Measurements from ENCODE around the gene RDH12. TPM values are rescaled to one million over a fixed set of nuclear protein-coding genes. Genes with fewer than 3 reads are reported as not detected.

Gene RDH12
- total RNA-seq, 1 experiment from 2014 or later, result not detected

GRCh38 chr14:67698179-67698578 is 3.5 kb upstream of the RDH12 start:
- CTCF ChIA-PET, result no interaction called here
- no peak overlapping the region for H3K27ac ChIP-seq (ENCODE audit: low read depth, low read length, poor library complexity, severe bottlenecking)
- no TSS peak for BruUV-seq (replicated peaks)
- peaks cover under 1% of the 10 kb centered on the region for H3K36me3 ChIP-seq (ENCODE audit: insufficient read depth, low read length, poor library complexity, severe bottlenecking)
- H3K27me3 ChIP-seq (replicated peaks; ENCODE audit: insufficient read depth, low read depth, low read length, poor library complexity), result no peaks in the 10 kb centered on the region
- DNase-seq (ENCODE audit: low spot score), result no peak
- no peak overlapping the region for H3K4me3 ChIP-seq (ENCODE audit: low read depth, low read length, poor library complexity, severe bottlenecking)
- H3K9me3 ChIP-seq (ENCODE audit: low read depth, low read length, poor library complexity, severe bottlenecking), result no peaks in the 10 kb centered on the region
- no peak for TF ChIP-seq EZH2 (IDR thresholded peaks at IDR 0.05; ENCODE audit: borderline replicate concordance, low read depth, low read length, poor library complexity, severe bottlenecking)
- intact Hi-C loops (cut with micrococcal nuclease; ENCODE audit: unreplicated experiment), result no loop called here
- POLR2A ChIA-PET (ENCODE audit: low non-redundant PET), result no interaction called here
- peaks cover 15% of the 10 kb centered on the region for H3K4me1 ChIP-seq (ENCODE audit: insufficient read depth, low read length, poor library complexity, severe bottlenecking)

- intact Hi-C loops (cut with micrococcal nuclease; ENCODE audit: unreplicated experiment), result loop anchor here (1.0 to 10.0 kb wide), 4 partner anchors 86 to 277 kb away; no protein-coding TSS in a partner anchor
- TF ChIP-seq EZH2 (IDR thresholded peaks at IDR 0.05; ENCODE audit: borderline replicate concordance, low read depth, low read length, poor library complexity, severe bottlenecking), result no peak
- no peak for TF ChIP-seq CTCF (conservative IDR thresholded peaks at IDR 0.05; ENCODE audit: low read depth, low read length)
- no peaks in the 10 kb centered on the region for H3K4me1 ChIP-seq (ENCODE audit: insufficient read depth, low read length, poor library complexity, severe bottlenecking)
- ChIA-PET CTCF (interaction anchor here (0.6 to 2.4 kb wide), 13 partner anchors 9 to 1835 kb away, joined by 3 to 27 read pairs (median 11); partner anchors contain the start of genes ARG2, PIGH and RDH11), POLR2A (ENCODE audit: low non-redundant PET) (interaction anchor here (0.8 kb wide), 1 partner anchor 9 kb away, joined by 4 read pairs; the partner anchor contains the start of gene RDH11)
- no peak overlapping the region for H3K27ac ChIP-seq (ENCODE audit: low read depth, low read length, poor library complexity, severe bottlenecking)
- DNase-seq (ENCODE audit: low spot score), result no peak
- no TSS peak for BruUV-seq (replicated peaks)
- H3K9me3 ChIP-seq (ENCODE audit: low read depth, low read length, poor library complexity, severe bottlenecking), result peaks cover 6% of the 10 kb centered on the region
- no peaks in the 10 kb centered on the region for H3K36me3 ChIP-seq (ENCODE audit: insufficient read depth, low read length, poor library complexity, severe bottlenecking)
- no peak overlapping the region for H3K4me3 ChIP-seq (ENCODE audit: low read depth, low read length, poor library complexity, severe bottlenecking)
- H3K27me3 ChIP-seq (replicated peaks; ENCODE audit: insufficient read depth, low read depth, low read length, poor library complexity), result no peaks in the 10 kb centered on the region
Measured at GRCh38 chr14:67703997-67704396, 2.3 kb downstream of the RDH12 start.

- intact Hi-C loops (cut with micrococcal nuclease; ENCODE audit: unreplicated experiment), result loop anchor here (1.0 to 10.0 kb wide), 4 partner anchors 86 to 278 kb away; no protein-coding TSS in a partner anchor
- peak; percentile 81 for TF ChIP-seq CTCF (conservative IDR thresholded peaks at IDR 0.05; ENCODE audit: low read depth, low read length)
- TF ChIP-seq EZH2 (IDR thresholded peaks at IDR 0.05; ENCODE audit: borderline replicate concordance, low read depth, low read length, poor library complexity, severe bottlenecking), result no peak
- Histone ChIP-seq H3K4me3 (ENCODE audit: low read depth, low read length, poor library complexity, severe bottlenecking) (no peak overlapping the region), H3K36me3 (ENCODE audit: insufficient read depth, low read length, poor library complexity, severe bottlenecking) (no peaks in the 10 kb centered on the region), H3K4me1 (ENCODE audit: insufficient read depth, low read length, poor library complexity, severe bottlenecking) (no peaks in the 10 kb centered on the region), H3K9me3 (ENCODE audit: low read depth, low read length, poor library complexity, severe bottlenecking) (peaks cover 12% of the 10 kb centered on the region), H3K27me3 (replicated peaks; ENCODE audit: insufficient read depth, low read depth, low read length, poor library complexity) (no peaks in the 10 kb centered on the region), H3K27ac (ENCODE audit: low read depth, low read length, poor library complexity, severe bottlenecking) (no peak overlapping the region)
- no TSS peak for BruUV-seq (replicated peaks)
- CTCF ChIA-PET, result interaction anchor here (0.5 to 2.4 kb wide), 15 partner anchors 10 to 1836 kb away, joined by 3 to 27 read pairs (median 8); partner anchors contain the start of genes ARG2, ATP6V1D, EIF2S1 and PIGH
- peak; percentile 76 for DNase-seq (ENCODE audit: low spot score)
- POLR2A ChIA-PET (ENCODE audit: low non-redundant PET), result interaction anchor here (0.8 kb wide), 1 partner anchor 9 kb away, joined by 4 read pairs; the partner anchor contains the start of gene RDH11
Measured at GRCh38 chr14:67704484-67705089, 2.9 kb downstream of the RDH12 start.

All from A673 (cell line).